GM23248 (cell line): ENCODE data around the gene SDE2.

Experiments
- EZH2 ChIP-seq: fragments of 200-600 bp; sonication (generic); IDR thresholded peaks from 2 replicates; pipeline ENCODE4 v1.6.1; 2018; ENCODE audit warnings: antibody characterized with exemption, mild to moderate bottlenecking; ENCODE audit not compliant: insufficient read depth, poor library complexity, severe bottlenecking
- EZH2phosphoT487 ChIP-seq: fragments of 200-600 bp; sonication (generic); IDR thresholded peaks from 2 replicates; pipeline ENCODE4 v1.6.1; 2018; ENCODE audit warnings: antibody characterized with exemption, moderate library complexity, mild to moderate bottlenecking, low read depth; ENCODE audit not compliant: insufficient read depth

- TF ChIP-seq EZH2, result no peak
- TF ChIP-seq EZH2phosphoT487, result no peak
These were observed 50.1 kb downstream of the SDE2 start for GRCh38 chr1:225949041-225949440.
